ENCODE results near the gene PLCH2.

The PLCH2 gene

GRCh38 chr1:2533365-2533764, 57.3 kb downstream of the PLCH2 start:
- DNase-seq, result no peak

- DNase-seq, result no peak
Observed at GRCh38 chr1:2534315-2534686, 58.2 kb downstream of the PLCH2 start.

GRCh38 chr1:2534687-2535441, 58.8 kb downstream of the PLCH2 start:
- DNase-seq, result no peak

GRCh38 chr1:2535455-2535854, 59.4 kb downstream of the PLCH2 start:
- no peak for DNase-seq

GRCh38 chr1:2535981-2536380, 59.9 kb downstream of the PLCH2 start:
- no peak for DNase-seq

- DNase-seq, result no peak
Observed at GRCh38 chr1:2537784-2538115, 61.7 kb downstream of the PLCH2 start.

- DNase-seq, result no peak
Observed at GRCh38 chr1:2538376-2538775, 62.3 kb downstream of the PLCH2 start.

GRCh38 chr1:2538872-2539271, 62.8 kb downstream of the PLCH2 start:
- DNase-seq, result no peak

- DNase-seq, result no peak
Observed at GRCh38 chr1:2539312-2539907, 63.3 kb downstream of the PLCH2 start.

GRCh38 chr1:2540816-2541492, 64.9 kb downstream of the PLCH2 start:
- DNase-seq, result no peak

- DNase-seq, result no peak
Observed at GRCh38 chr1:2541619-2542245, 65.6 kb downstream of the PLCH2 start.

GRCh38 chr1:2542246-2542915, 66.3 kb downstream of the PLCH2 start:
- no peak for DNase-seq

GRCh38 chr1:2543543-2544092, 67.5 kb downstream of the PLCH2 start:
- no peak for DNase-seq

GRCh38 chr1:2544093-2544874, 68.2 kb downstream of the PLCH2 start:
- no peak for DNase-seq

- no peak for DNase-seq
Observed at GRCh38 chr1:2544875-2545640, 69.0 kb downstream of the PLCH2 start.

GRCh38 chr1:2545754-2546514, 69.8 kb downstream of the PLCH2 start:
- peak; percentile 55 to 70 for DNase-seq

GRCh38 chr1:2546515-2547209, 70.6 kb downstream of the PLCH2 start:
- DNase-seq, result peak; percentile 37 to 70

- DNase-seq, result no peak
Observed at GRCh38 chr1:2547210-2548067, 71.3 kb downstream of the PLCH2 start.

GRCh38 chr1:2548068-2548589, 72.0 kb downstream of the PLCH2 start:
- DNase-seq, result peak; percentile 29 to 63

Data from bone marrow (tissue), 2 donors.